Hematopoietic multipotent progenitor cell treated with erythropoietin and hydrocortisone succinate and interleukin-3 and kit ligand, for 17 days (in vitro differentiated cells): Measurements from ENCODE around the gene MMP26.

Source experiments
- DNase-seq: peaks from one replicate; pipeline ENCODE4 v3.0.0-alpha.2; 2015; ENCODE audit warnings: low spot score

The MMP26 gene

GRCh38 chr11:4704054-4704789 is at the start of gene MMP26:
TSS of gene MMP26 (plus strand) at chr11:4704784.
- no peak for DNase-seq

DNA sequence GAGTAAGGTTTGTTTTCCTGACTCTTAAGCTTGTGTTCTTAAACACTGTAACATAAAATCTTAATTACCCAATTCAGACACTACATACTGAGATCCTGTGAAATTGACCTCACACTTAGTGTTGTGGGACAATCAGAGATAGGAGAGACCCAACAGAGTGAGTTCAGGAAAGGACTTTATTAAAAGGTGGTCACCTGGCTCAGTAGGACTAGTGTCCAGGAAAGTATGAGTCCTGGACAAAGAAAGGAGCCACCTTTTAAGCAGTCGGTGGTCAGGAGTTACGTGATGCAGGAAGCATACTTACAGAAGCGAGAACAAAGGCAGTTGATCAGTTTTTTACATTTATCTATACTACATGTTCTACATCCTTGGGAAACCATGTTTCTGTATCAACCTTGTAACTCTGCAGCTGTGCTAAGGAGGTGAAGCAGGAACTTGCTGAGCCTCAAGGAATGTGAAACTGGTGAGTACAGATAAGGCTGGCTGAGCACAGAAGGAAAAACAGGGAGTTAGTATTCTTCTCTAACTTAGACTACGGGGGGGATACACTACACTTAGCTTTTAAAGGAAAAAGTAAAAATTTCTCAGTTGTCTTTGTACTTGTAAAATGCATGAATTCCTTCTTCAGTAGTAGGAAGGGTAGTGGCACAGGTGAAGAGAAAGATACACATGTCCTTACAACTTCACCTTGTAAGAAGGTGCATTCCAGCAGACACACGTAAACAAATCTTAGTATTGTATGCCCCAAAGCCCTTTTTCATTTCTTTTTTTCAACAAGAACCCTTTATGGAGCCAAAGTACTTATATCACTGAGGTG is 45.7 kb upstream of the MMP26 start:
- no peak for DNase-seq

DNA sequence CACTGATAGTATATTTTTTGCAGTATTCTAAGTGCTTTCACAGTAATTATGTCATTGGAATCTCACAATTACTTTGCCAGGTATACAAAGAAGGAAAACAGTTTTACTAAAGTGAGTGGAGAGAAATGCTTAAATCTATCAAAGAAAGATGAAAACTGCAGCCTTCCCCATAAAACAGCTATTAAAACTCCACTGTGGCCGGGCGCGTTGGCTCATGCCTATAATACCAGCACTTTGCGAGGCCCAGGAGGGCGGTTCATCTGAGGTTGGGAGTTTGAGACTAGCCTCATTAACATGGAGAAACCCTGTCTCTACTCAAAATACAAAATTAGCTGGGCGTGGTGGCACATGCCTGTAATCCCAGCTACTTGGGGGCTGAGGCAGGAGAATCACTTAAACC is 41.7 kb upstream of the MMP26 start:
- DNase-seq: no peak

- DNase-seq: no peak
Observed at GRCh38 chr11:4664183-4664582, 40.4 kb upstream of the MMP26 start.

DNA sequence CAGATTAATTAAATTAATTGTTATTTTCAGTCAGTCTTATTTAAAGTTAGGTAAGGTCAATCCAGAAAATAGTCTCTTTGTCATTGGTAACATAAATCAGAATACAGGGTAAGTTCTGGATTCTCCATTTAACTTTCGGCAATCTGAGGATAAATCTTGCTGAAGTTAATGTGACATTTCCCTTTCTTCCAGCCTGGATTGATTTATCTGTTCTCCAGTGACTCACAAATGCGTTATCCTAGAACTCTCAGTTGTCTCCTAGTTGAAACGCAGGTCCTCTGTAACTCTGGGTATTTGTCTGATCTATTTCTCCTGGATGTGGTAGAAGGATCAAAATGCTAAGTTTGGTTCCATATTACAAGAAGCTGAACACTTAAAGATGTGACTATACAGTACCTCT is 39.8 kb upstream of the MMP26 start:
- DNase-seq: no peak

DNA sequence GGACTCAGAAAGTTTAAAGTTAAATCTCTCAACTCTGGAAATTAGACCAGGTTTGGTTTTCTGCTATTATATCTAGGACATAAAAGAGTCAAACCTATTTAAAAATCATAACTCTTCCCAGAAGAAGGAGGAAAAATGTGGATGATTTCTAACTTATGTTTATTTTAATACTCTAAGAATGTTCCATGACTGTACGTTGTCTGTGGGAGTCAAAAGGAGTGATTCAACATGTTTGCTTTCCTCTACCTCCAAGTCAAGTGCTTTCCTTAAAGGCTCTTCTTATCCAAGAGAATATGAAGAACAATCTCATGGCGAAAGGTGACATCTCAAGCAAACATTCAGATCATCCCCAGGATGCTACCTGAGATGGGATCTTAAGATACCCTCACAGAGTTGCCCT is 39.2 kb upstream of the MMP26 start:
- DNase-seq: no peak

- DNase-seq: no peak
Observed at GRCh38 chr11:4671741-4672140, 32.8 kb upstream of the MMP26 start.

- DNase-seq: no peak
Observed at GRCh38 chr11:4672470-4672869, 32.1 kb upstream of the MMP26 start.

DNA sequence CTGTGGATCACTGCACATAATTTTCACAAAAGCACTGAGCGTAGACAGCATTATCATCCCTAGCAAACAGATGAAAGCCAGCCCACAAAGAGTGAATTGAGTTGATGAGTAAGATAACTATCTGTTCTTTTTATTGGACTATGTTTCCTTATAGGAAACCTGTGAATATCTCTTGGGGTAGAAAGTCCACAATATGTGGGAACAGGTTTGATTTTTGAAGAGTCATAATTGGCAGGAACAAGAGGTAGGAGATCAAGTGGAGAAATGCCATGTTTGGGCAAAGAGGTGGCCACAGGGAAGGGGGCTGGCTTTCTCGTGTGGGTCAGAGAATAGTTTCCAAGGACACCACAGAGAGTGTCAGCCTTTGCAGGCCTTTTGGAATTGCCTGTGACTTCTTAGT is 30.8 kb upstream of the MMP26 start:
- DNase-seq: no peak

DNA sequence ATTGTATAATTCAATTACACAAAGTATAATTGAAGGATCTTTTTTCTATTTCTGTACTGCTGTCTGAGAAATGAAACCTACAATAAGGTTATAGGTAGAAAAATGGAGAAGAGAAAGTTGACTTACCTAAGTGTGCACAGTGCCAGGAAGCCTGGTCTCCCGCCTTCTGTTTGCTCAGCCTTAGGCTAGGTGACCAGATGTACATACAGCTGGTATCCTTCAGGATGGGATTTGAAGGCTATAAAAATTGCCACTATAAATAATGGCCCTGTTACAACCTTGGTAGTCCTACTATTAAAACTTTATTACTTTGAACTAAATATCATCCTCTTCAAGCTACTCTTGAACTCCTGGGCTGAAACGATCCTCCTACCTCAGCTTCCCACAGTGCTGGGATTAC is 26.6 kb upstream of the MMP26 start:
- DNase-seq: no peak

- no peak for DNase-seq
Observed at GRCh38 chr11:4680341-4680740, 24.2 kb upstream of the MMP26 start.

GRCh38 chr11:4682623-4683419 is 21.8 kb upstream of the MMP26 start:
- DNase-seq: no peak

GRCh38 chr11:4684631-4685285 is 19.8 kb upstream of the MMP26 start:
- DNase-seq: no peak

DNA sequence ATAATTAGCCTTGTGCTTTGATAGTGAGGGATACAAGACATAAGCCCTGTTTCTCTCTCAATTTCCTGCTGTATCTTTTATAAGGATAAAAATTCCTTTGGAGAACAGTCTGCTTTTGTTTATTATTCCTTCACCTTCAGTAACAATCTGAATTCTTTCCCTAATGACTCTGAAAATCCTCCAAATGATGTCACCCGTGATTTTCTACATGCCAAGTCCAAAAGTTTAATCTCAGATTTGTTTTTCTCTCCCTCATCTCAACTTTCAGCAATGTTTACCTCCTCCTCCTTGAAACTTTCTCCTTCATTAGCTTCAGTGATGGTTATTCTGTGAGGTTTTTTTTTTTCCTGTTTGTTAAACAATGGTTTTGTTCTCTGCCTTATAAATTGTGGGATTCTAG is 9.1 kb upstream of the MMP26 start:
- no peak for DNase-seq

GRCh38 chr11:4697585-4697984 is 7.0 kb upstream of the MMP26 start, which contains the start of gene OR51E2:
TSS of gene OR51E2 (minus strand) at chr11:4697853. CDS start at chr11:4682711, 15,142 bp downstream.
- DNase-seq: no peak

DNA sequence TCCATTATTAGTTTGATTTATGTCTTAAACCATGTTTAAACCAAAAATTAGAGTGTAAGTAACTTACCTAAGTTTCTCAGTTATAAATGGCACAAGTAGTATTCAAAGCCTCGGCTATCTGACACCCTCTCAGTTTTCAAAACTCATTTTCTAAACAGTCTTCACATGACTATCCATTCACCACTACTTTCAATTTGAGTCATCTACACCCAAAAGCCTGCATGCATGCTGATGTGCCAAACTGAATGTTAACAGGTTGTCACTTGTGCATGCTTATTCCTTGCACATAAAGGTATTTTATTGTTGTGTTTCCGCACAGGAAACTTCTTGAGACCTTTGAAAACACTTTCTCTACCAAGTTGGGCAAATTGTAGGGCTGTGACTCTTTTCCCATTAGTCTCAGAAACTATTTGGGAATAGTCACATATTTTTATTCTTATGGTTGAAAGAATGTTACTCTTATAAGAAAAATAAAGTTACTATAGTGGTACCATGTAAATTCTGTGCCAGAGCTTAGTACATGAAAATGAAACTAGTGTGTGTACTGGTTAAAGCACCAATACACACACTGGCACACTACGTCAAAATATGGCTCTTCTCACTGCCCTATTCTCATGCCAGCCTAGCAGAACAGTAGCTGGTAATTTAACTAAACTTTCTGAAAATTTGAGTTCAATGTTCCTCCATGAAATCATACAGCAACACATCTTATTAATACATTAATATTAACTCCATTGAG is 4.7 kb upstream of the MMP26 start:
- no peak for DNase-seq

DNA sequence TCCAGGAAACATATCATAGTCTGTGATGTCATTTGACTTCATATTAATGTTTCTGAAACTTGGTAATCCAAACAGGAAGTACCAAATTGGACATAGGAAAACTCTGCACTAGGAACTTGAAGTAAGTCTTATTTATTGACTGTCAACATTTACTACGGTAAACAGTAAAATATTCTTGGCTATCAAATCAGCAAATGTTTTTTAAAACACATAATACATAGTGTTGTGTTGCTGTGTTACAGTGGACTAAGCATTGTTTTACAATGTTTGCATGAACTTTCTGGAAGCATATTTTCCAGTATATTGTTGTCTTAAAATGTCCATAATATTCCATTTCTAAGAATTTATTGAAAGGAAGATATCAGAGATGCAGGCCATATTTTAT is 4.2 kb upstream of the MMP26 start:
- no peak for DNase-seq

DNA sequence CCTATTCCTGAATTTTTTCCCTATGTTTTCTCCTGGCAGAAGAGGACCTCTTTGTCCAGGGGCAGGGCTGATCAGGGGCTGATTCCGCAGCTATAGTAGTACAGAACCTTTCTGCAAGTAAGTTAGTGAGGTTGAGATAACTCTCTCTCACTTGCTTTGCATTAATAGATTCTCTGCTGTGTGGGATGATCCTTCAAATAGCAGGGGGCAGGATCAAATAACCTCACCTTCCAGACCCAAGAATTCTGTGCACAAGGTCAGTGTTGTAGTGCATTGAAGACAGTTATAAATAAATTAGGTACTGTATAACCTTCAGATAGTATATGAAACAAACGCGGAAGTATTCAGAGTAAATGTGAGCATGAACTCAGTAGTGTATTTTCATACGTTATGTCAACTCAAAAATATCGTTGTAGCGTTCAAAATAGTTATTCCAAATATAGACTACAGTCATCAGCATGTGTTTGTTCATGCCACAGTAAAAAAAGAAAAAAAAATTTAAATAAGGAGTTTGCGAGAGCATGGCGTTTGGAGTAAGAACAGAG is 278 bp downstream of the MMP26 start:
- DNase-seq: no peak

DNA sequence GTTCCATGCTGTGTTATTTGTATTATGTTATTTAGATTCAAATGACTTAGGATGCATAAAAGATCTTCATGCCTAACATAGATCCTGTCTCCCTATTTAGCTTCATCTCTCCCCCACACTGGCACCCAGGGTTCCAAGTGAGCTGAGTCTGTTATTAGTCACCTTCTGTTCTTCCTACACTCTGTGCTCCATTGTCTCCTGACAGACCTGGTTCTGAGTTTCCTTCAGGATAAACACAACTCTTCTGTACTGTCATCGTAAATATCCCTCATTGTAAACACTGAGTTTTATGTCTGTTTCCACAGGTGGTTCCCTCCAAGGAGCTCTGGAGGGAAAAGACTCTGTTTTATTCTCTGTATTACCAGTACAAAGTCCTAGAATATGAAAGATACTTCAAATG is 8.7 kb downstream of the MMP26 start:
- DNase-seq: no peak

- no peak for DNase-seq
Observed at GRCh38 chr11:4714300-4714699, 9.7 kb downstream of the MMP26 start.
